HT1080 (cell line): ENCODE data around the gene SUPT7L. TPM values are rescaled to one million over a fixed set of nuclear protein-coding genes. Genes with fewer than 3 reads are reported as not detected.
"Not testable (repeated sequence)": the region's sequence is repeated elsewhere in the genome, so short reads cannot be mapped to it uniquely, and the experiment has no call there.

ENCODE experiments used
- DNase-seq: peaks from one replicate; pipeline ENCODE4 v3.0.0-alpha.2; 2015; ENCODE audit warnings: low read depth
- small RNA-seq: library from RNA; depleted of rRNA; stranded (forward); fragments of <200 nt; gene quantifications from one replicate; pipeline ENCODE3, GENCODE V24; 2014
- total RNA-seq: library from RNA; depleted of rRNA; stranded (reverse); fragments of >200 nt; shearing (Covaris generic); gene quantifications from 2 replicates; pipeline ENCODE4 v1.2.3, GENCODE V29; 2014; rRNA removed

SUPT7L gene
- total RNA-seq, 1 experiment from 2014 or later = 23.8 TPM

- peak; percentile 71 for DNase-seq
Observed at GRCh38 chr2:27638709-27639108, 24.7 kb downstream of the SUPT7L start.

- peak; percentile 92 for DNase-seq
Observed at GRCh38 chr2:27638037-27638637, 25.3 kb downstream of the SUPT7L start.

DNA sequence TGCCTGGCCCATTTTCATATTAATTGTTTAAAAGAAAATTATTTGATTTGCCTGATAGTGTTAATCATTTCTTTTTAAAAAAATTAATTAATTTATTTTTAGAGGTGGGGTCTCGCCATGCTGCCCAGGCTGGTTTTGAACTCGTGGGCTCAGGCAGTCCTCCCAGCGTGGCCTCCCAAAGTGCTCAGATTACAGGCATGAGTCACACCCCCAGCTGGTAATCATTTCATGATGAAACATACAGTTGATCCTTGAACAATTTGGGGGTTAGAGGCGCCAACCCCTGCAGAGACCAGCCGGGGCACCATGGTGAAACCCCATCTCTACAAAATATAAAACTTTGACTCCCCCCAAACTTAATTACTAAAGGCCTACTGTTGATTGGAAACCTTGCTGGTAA lies 26.6 kb downstream of the SUPT7L start:
- no peak for DNase-seq

DNA sequence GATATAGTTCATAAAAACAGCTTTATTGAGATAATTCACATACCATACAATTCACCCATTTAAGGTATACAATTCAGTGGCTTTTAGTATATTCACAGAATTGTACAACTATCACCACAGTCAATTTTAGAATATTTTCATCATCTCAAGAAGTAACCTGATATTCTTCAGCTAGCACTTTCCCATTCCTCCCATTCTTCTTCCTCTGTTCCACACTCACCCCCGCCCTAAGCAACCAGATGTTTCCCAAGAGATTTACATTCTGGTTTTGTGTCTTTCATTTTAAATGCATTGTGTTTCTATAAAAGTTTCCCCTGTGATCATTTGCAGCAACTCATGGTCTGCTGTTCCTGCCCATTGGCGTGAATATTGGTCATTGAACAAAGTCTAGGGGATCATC lies 29.1 kb downstream of the SUPT7L start:
- no peak for DNase-seq

- not testable (repeated sequence) for DNase-seq
Observed at GRCh38 chr2:27630257-27630656, 33.2 kb downstream of the SUPT7L start.

DNA sequence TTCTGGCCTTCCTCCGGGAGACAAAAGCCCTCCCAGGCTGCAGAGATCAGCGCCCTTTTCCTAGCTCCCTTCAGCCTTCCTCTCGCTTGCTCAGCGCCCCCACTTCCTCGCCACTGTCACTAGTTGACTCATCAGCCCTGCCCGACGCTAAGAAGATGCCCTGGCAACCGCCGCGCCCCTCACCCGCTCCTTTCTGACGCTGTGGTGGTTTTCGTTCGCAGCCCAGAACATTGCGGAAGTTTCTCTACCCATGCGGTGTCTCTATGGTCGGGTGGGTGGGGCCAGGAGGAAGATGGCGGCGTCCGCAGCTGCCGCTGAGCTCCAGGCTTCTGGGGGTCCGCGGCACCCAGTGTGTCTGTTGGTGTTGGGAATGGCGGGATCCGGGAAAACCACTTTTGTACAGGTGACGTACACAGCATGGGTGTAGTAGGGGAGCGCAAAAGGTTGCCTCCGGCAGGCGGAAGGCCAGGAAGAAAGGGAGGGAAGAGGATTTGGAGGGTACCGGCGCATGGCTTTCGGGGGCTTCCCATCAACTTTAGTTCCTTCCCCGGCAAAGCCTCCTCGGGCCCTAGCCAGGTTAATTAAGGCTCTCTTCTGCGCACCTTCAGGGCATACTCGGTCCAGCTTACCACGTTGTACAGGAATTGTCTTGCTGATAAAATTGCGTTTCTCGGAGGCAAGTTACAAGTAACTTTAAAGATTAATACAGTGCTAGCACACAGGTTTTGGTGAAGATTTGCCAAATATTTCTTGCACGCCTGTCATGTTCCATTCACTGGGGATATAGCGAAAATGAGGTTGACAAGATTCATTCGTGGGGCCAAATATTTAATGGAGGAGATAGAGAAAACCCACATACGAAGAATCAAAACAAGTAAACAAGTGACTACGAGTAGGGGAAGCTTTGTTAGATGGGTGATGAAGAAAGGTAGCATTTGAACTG lies 34.4 kb downstream of the SUPT7L start, which contains the start of the genes CCDC121 and GPN1:
Gene CCDC121 (minus strand): TSS at position 246 of the 943 bp plus-strand sequence. CDS start 1,213 bp downstream, outside the sequence.
Gene GPN1 (plus strand): TSS at position 284 of the 943 bp plus-strand sequence. CDS start 9 bp downstream, at position 293.
- DNase-seq = peak; percentile 97

DNA sequence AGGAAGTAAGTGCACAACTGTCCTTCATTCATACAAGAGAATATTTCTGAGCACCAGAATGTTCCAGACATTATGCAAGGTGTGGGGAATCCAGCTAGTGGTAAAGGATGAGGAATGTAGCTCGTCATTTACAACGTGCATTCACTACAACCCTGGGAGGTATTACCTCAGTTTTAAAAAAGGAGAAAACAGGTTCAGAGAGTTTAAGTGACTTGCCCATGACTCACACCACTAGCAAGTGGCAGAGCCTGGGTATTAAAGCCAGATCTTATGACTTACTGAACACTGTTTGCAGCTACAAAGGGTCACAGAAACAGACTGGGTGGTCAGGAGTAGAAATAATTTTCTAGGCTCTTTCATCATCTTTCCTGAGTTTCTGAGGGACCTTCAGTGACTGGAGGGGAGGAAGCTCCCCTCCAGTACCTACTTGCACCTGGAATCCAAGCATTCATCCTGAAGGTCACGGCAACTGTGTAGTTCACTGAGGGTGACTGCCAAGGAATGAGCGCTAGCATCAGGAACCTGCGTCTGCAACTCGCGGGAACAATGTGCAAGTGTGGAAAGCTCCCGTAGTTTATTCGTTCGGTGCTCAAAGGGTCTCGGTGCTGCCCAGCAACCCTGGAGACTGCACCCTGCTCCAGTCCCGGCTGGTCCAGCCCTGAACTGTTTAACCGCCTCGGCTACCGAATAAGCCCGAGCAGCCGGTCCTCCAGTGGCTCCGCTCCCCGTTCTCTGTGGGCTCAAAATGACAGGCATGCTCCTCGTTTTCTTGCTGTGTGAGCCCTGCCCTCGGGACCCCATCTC lies 35.2 kb downstream of the SUPT7L start:
- DNase-seq = peak; percentile 90

DNA sequence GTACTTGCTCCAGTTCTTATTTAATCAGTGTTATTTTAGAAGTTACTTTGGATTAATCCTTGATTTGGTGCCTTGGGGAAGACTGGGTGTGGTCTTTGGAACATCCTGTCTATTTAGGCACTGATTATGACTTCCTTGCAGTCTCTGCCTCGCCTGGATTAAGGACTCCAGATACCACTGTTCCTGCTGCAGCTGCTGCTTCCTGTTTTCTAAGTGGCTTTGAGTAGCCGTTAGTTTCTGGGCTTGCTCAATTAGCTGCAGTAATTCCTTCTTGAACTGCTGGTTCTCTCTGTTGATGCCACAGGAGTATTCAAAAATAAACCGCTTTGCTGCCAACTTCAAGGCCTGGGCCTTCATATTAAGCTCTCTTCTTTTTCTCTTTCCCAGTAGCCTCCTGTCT lies 36.5 kb downstream of the SUPT7L start:
- DNase-seq = peak; percentile 38

DNA sequence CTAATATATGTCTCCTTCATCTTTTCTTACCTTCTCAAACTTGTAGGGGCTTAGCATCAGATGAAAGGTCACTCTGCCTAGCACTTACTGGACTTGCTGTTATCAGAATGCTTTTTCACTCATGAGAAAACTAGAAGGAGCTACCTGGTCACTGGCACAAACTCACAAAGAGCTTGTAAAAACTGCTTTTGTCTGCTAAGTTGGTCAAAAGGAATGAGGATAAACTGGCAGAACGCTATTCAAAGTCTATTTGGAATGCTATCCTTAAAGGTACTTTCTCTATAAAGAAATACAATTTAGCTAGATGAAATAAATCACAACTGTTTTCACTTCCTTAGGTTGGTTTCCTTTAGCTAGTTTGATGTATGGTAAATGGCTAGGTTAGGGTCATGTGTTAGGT lies 37.1 kb downstream of the SUPT7L start:
- not testable (repeated sequence) for DNase-seq

GRCh38 chr2:27624943-27625342 lies 38.5 kb downstream of the SUPT7L start:
- DNase-seq = no peak

- peak; percentile 80 for DNase-seq
Observed at GRCh38 chr2:27622921-27623384, 40.5 kb downstream of the SUPT7L start.

DNA sequence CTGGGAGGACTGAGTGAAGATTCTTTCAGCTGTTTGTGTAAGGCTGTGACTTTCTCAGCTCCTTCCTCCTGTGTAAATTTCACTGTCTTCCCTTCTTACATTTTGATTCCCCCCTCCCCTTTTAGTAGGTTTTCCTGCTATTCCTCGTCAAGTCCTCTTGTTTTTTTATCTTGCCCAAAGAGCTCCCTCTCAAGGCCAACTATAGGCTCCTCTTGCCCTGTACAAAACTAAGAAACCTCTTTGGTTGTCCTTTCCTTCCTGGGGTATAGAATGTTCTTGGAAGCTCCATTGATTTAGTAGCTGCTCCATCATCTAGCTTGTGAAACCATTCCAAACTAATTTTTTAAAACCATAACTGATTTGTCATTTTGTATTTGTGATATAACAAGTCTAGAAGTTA lies 41.9 kb downstream of the SUPT7L start:
- DNase-seq = no peak

- DNase-seq = no peak
Observed at GRCh38 chr2:27615316-27615715, 48.1 kb downstream of the SUPT7L start.

GRCh38 chr2:27613985-27614384 lies 49.4 kb downstream of the SUPT7L start:
- no peak for DNase-seq

GRCh38 chr2:27606611-27607010 lies 56.8 kb downstream of the SUPT7L start:
- no peak for DNase-seq

Small RNA genes lying within 50 kb of the gene (small RNA-seq; reads per million reads assigned to genes)
- gene RF00340 = not detected

Other genes starting within 250 kb of the SUPT7L start
- 55.7 and 64.2 TPM in 2 replicates for gene NRBP1, start 235.0 kb downstream of the SUPT7L start, total RNA-seq
- gene KRTCAP3, start 221.2 kb downstream of the SUPT7L start, total RNA-seq = 0.34 and 0.50 TPM in 2 replicates
- gene IFT172, start 173.9 kb downstream of the SUPT7L start, total RNA-seq = 9.1 and 10.5 TPM in 2 replicates
- gene FNDC4, start 168.4 kb downstream of the SUPT7L start, total RNA-seq = 0.88 and 1.2 TPM in 2 replicates
- gene GCKR, start 166.8 kb downstream of the SUPT7L start, total RNA-seq = not detected in 2 replicates
- gene ZNF512, start 80.6 kb downstream of the SUPT7L start, total RNA-seq = 25.2 and 26.7 TPM in 2 replicates
- 0.88 and 1.2 TPM in 2 replicates for gene CCDC121, start 34.6 kb downstream of the SUPT7L start, total RNA-seq
- 42.3 and 52.9 TPM in 2 replicates for gene GPN1, start 34.6 kb downstream of the SUPT7L start, total RNA-seq
- gene SLC4A1AP, start 275 bp upstream of the SUPT7L start, total RNA-seq = 22.6 and 26.1 TPM in 2 replicates
- gene MRPL33, start 108.1 kb upstream of the SUPT7L start, total RNA-seq = 192 and 248 TPM in 2 replicates
- 0.50 and 0.71 TPM in 2 replicates for gene RBKS, start 226.8 kb upstream of the SUPT7L start, total RNA-seq
- 18.5 and 31.8 TPM in 2 replicates for gene BABAM2, start 227.1 kb upstream of the SUPT7L start, total RNA-seq